Stomach (tissue), 19 donors: ENCODE measurements around the gene CHTOP. TPM values are rescaled to one million over a fixed set of nuclear protein-coding genes. Genes with fewer than 3 reads are reported as not detected.
A peak's percentile ranks its signal among the peaks of the same experiment; 100 is the strongest.

ENCODE experiments used
- DNase-seq, 2 donors: peaks; one replicate each; pipeline versions ENCODE4 v3.0.0 to v3.0.0-alpha.2; 2013 to 2019
- H3K27ac ChIP-seq, 5 donors: fragments of 200-600 bp in 4 of 5; sonication (generic) in 4 of 5; one replicate each; pipeline ENCODE4 v1.5.1; 2013 to 2019; ENCODE audit warnings: mild to moderate bottlenecking in 1 of 5, moderate library complexity in 1 of 5
- H3K27me3 ChIP-seq, 3 donors: fragments of 200-600 bp; sonication (generic); one replicate each; pipeline ENCODE4 v1.5.1; 2017 to 2019; ENCODE audit warnings: mixed run types in 1 of 3
- H3K36me3 ChIP-seq, 4 donors: fragments of 200-600 bp; sonication (generic); 1 replicate in 3 of 4; 2 replicates in 1 of 4; pipeline ENCODE4 v1.5.1; 2016 to 2019
- H3K4me1 ChIP-seq, 4 donors: fragments of 200-600 bp; sonication (generic); one replicate each; pipeline ENCODE4 v1.5.1; 2016 to 2019
- H3K4me3 ChIP-seq, 4 donors: fragments of 200-600 bp; sonication (generic) in 3 of 4; one replicate each; pipeline ENCODE4 v1.5.1; 2016 to 2019; ENCODE audit warnings: mild to moderate bottlenecking in 1 of 4
- H3K9me3 ChIP-seq, 4 donors: fragments of 200-600 bp; sonication (generic); one replicate each; pipeline ENCODE4 v1.5.1; 2016 to 2019
- EP300 ChIP-seq: sonication (generic); formaldehyde crosslinking; IDR thresholded peaks from one replicate; pipeline ENCODE4 v1.6.1; 2017; ENCODE audit warnings: antibody characterized with exemption
- POLR2A ChIP-seq, 4 donors: fragments of 450-650 bp; IDR thresholded peaks; one replicate each; pipeline ENCODE4 v1.6.1; 2016; ENCODE audit warnings: antibody characterized with exemption in 4 of 4, control low read depth in 2 of 4, mild to moderate bottlenecking in 1 of 4, moderate library complexity in 1 of 4
- POLR2AphosphoS5 ChIP-seq, 3 donors: sonication (generic); formaldehyde crosslinking; IDR thresholded peaks; one replicate each; pipeline ENCODE4 v1.6.1; 2016; ENCODE audit warnings: antibody characterized with exemption in 3 of 3
- WGBS, 5 donors: extraction: QIAGEN DNeasy Blood & Tissue Kit in 3 of 5; methylation state at CpG; one replicate each; pipeline versions ENCODE4 v1.1.5 to v1.1.7; 2013 to 2018; 5-methylcytosine and 5-hydroxymethylcytosine counted together
- intact Hi-C: fragments of 100-400 bp; cut with DNase I; formaldehyde crosslinking; loops from one replicate; pipeline ENCODE4 v1.15.1; 2023; ENCODE audit warnings: low total_unique reads
- long read RNA-seq, 10 donors: transcript quantifications; one replicate each; lab custom pipeline, GENCODE V29; 2026
- polyA plus RNA-seq, 3 donors: library from polyadenylated mRNA; stranded (reverse); fragments of 200-250 nt; gene quantifications; one replicate each; pipeline ENCODE4 v1.2.3, GENCODE V29; 2013
- total RNA-seq, 5 donors: library from RNA; depleted of rRNA; stranded (reverse); fragments of >200 nt; gene quantifications; one replicate each; pipeline versions ENCODE4 v1.1.0 to v1.2.3, GENCODE V29; 2014 to 2016
- TF ChIP-seq, protein P1 (sequence below), 7 experiments: fragments of 450-650 bp in 4 of 7; fragments of 200-600 bp in 3 of 7; sonication (generic) in 3 of 7; IDR thresholded peaks; one replicate each; pipeline ENCODE4 v1.5.1; 2016 to 2019; ENCODE audit warnings: antibody characterized with exemption in 7 of 7, control low read depth in 2 of 7, mild to moderate bottlenecking in 1 of 7
- donor health status: healthy with polysubstance abuse.
- donor health status: Bipolar disorder and iron deficiency.
- donor health status: healthy.

The CHTOP gene, protein sequence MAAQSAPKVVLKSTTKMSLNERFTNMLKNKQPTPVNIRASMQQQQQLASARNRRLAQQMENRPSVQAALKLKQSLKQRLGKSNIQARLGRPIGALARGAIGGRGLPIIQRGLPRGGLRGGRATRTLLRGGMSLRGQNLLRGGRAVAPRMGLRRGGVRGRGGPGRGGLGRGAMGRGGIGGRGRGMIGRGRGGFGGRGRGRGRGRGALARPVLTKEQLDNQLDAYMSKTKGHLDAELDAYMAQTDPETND
- total RNA-seq, result 100 to 1,000 TPM in 1 of 5 donors, 10 to 100 TPM in 4; 21.7 to 111 (median 74.3) TPM
- 10 to 100 TPM; 41.3 to 53.2 (median 46.0) TPM for polyA plus RNA-seq
- long read RNA-seq, donor 1, transcript CHTOP-203 (6 exons, 2,165 nt), result major isoform, 5 of 10 reads
- long read RNA-seq, donor 1, partial matches to known transcripts, result 0 of 10 reads
- long read RNA-seq, donor 1, other reads (novel, unspliced or antisense), result 0 of 10 reads
- long read RNA-seq, donor 2, transcript CHTOP-203 (6 exons, 2,165 nt), result major isoform, 6 of 11 reads
- long read RNA-seq, donor 2, partial matches to known transcripts, result 0 of 11 reads
- long read RNA-seq, donor 2, other reads (novel, unspliced or antisense), result 0 of 11 reads
- long read RNA-seq, donor 3, transcript CHTOP-203 (6 exons, 2,165 nt), result major isoform, 5 of 10 reads
- long read RNA-seq, donor 3, transcript CHTOP-204 (6 exons, 2,096 nt), result major isoform, 5 of 10 reads
- long read RNA-seq, donor 3, partial matches to known transcripts, result 0 of 10 reads
- long read RNA-seq, donor 3, other reads (novel, unspliced or antisense), result 0 of 10 reads
- long read RNA-seq, donor 4, result 0 reads
- long read RNA-seq, donor 5, transcript CHTOP-204 (6 exons, 2,096 nt), result minor isoform, 6 of 28 reads
- long read RNA-seq, donor 5, transcript CHTOP-203 (6 exons, 2,165 nt), result major isoform, 7 of 28 reads
- long read RNA-seq, donor 5, partial matches to known transcripts, result 12 of 28 reads
- long read RNA-seq, donor 5, other reads (novel, unspliced or antisense), result 0 of 28 reads
- long read RNA-seq, donor 6, result 0 reads
- long read RNA-seq, donor 7, transcript CHTOP-204 (6 exons, 2,096 nt), result minor isoform, 7 of 58 reads
- long read RNA-seq, donor 7, transcript CHTOP-203 (6 exons, 2,165 nt), result major isoform, 13 of 58 reads
- long read RNA-seq, donor 7, partial matches to known transcripts, result 35 of 58 reads
- long read RNA-seq, donor 7, other reads (novel, unspliced or antisense), result 0 of 58 reads
- long read RNA-seq, donor 8, transcript CHTOP-204 (6 exons, 2,096 nt), result major isoform, 5 of 21 reads
- long read RNA-seq, donor 8, transcript CHTOP-203 (6 exons, 2,165 nt), result major isoform, 5 of 21 reads
- long read RNA-seq, donor 8, partial matches to known transcripts, result 11 of 21 reads
- long read RNA-seq, donor 8, other reads (novel, unspliced or antisense), result 0 of 21 reads
- long read RNA-seq, donor 9, transcript CHTOP-203 (6 exons, 2,165 nt), result major isoform, 6 of 31 reads
- long read RNA-seq, donor 9, partial matches to known transcripts, result 19 of 31 reads
- long read RNA-seq, donor 9, other reads (novel, unspliced or antisense), result 0 of 31 reads
- long read RNA-seq, donor 10, transcript CHTOP-203 (6 exons, 2,165 nt), result major isoform, 7 of 19 reads
- long read RNA-seq, donor 10, partial matches to known transcripts, result 10 of 19 reads
- long read RNA-seq, donor 10, other reads (novel, unspliced or antisense), result 0 of 19 reads

DNA sequence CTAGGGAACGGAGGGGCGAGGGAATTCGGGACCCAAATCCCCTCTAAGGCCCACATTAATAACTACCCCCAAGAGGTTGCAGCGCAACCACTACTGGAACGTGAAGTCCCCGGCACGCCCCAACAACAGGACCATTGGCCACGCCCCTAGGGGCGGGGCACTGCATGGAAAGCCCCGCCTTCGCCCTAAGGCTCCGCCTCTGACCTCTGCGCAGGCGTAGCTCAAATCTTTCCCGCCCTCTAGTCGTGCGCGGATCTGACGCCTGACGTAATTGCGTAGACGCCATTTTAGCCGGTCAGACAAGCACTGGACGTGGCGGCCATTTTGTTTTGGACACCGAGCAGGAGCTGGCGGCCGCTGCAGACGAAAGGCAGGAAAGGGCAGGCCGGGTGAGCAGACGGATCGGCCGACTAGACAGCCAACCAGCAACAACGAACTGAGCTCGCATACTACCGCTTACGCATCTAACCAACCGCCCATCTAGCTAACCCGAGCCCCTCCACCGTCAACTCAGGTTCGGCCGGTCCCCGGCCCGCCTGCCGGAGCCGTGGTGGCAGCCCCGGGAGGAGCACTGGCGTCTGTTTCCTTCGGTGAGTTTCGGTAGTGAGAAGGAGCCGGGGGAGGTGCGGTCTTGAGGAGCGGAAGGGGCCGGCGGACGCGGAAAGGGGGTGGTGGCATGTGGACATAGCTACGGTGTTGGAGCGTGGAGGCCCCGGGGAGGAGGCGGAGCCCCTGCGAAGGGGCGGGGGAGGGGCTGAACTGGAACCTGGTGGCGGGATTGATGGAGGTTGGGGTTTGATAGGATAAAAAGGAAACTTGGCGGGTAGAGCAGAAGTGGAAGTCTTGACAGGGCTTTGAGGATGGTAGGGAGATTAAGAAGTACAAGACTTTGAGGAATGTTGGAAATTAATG, at the start of gene CHTOP:
Gene CHTOP (plus strand): TSS at position 313 of the 912 bp plus-strand sequence. CDS start 2,523 bp downstream, outside the sequence.
- 0 to 3% (median 2%) methylated on average over 25 to 65 of the region's 65 CpGs for WGBS, 5 donors
- Histone ChIP-seq H3K36me3 (peaks cover 26 to 35% (median 34%) of the 10 kb centered on the region in 4 donors), H3K9me3 (no peaks in the 10 kb centered on the region), H3K4me1 (peaks cover 40 to 63% (median 48%) of the 10 kb centered on the region in 4 donors), H3K27ac (peak within 1 kb of the TSS; percentile 98 to 100 (median 99)), H3K4me3 (peak within 1 kb of the TSS; percentile 63 to 92 (median 76)), H3K27me3 (no peaks in the 10 kb centered on the region)
- intact Hi-C loops, result no loop called here
- DNase-seq, result peak; percentile 99
- TF ChIP-seq EP300, result peak; percentile 52
- TF ChIP-seq, protein P1, sequence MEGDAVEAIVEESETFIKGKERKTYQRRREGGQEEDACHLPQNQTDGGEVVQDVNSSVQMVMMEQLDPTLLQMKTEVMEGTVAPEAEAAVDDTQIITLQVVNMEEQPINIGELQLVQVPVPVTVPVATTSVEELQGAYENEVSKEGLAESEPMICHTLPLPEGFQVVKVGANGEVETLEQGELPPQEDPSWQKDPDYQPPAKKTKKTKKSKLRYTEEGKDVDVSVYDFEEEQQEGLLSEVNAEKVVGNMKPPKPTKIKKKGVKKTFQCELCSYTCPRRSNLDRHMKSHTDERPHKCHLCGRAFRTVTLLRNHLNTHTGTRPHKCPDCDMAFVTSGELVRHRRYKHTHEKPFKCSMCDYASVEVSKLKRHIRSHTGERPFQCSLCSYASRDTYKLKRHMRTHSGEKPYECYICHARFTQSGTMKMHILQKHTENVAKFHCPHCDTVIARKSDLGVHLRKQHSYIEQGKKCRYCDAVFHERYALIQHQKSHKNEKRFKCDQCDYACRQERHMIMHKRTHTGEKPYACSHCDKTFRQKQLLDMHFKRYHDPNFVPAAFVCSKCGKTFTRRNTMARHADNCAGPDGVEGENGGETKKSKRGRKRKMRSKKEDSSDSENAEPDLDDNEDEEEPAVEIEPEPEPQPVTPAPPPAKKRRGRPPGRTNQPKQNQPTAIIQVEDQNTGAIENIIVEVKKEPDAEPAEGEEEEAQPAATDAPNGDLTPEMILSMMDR (IDR thresholded peaks at IDR 0.05), result peak in 1 of 7 experiments; percentile 2
- peak in 2 of 4 donors; percentile 11 to 40 for TF ChIP-seq POLR2A (IDR thresholded peaks at IDR 0.05)
- TF ChIP-seq POLR2AphosphoS5 (IDR thresholded peaks at IDR 0.05), result peak; percentile 85 to 96 (median 89)

DNA sequence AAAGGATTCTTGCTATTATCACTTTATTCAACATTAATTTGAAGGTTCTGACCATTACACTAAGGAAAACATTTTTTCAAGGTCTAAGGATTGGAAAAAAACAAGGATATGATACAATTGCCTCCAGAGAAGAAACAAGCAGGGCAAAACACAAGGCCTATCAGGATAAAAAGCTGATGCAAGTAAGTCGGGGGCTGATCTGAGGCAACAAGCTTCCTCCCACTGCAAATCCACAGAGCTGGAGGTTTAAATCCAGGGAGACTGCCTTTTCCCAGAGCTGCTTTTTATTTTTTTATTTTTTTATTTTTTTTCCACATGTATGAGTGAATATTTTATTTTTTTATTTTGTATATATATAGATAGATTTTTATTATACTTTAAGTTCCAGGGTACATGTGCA, 48.9 kb upstream of the CHTOP start:
- intact Hi-C loops, result no loop called here
- 84 to 97% (median 96%) methylated on average over 1 of the region's 1 CpG for WGBS, 5 donors
- Histone ChIP-seq H3K27me3 (no peaks in the 10 kb centered on the region), H3K36me3 (no peaks in the 10 kb centered on the region), H3K4me3 (no peak overlapping the region), H3K27ac (no peak overlapping the region), H3K4me1 (no peaks in the 10 kb centered on the region), H3K9me3 (no peaks in the 10 kb centered on the region)
- no peak for TF ChIP-seq POLR2AphosphoS5 (IDR thresholded peaks at IDR 0.05)
- TF ChIP-seq, protein P1 (IDR thresholded peaks at IDR 0.05), result no peak
- no peak for TF ChIP-seq POLR2A (IDR thresholded peaks at IDR 0.05)
- TF ChIP-seq EP300, result no peak
- DNase-seq, result no peak

DNA sequence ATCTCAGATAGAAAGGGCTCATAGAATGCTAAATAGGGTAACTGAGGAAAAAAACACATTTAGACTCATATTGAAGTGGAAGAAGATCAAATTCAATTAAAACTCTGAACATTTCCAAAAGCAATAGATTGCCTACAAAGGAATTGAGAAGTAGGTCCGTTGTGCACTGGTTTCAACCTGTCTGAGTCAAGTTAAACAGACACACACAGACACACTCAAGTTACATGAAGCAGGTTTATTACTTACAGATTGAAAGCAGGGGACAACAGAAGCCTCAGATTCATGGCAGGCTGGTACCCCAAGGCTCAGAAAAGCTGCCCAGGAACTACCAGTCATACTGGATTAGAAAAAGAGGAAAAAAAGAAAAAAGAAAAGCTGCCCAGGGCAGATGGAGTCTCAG, 47.5 kb upstream of the CHTOP start:
- Histone ChIP-seq H3K9me3 (no peaks in the 10 kb centered on the region), H3K4me1 (no peaks in the 10 kb centered on the region), H3K27me3 (no peaks in the 10 kb centered on the region), H3K4me3 (no peak overlapping the region), H3K27ac (no peak overlapping the region), H3K36me3 (no peaks in the 10 kb centered on the region)
- TF ChIP-seq, protein P1 (IDR thresholded peaks at IDR 0.05), result no peak
- TF ChIP-seq EP300 (no peak), POLR2A (IDR thresholded peaks at IDR 0.05) (no peak), POLR2AphosphoS5 (IDR thresholded peaks at IDR 0.05) (no peak)
- 29 to 58% (median 45%) methylated on average over 1 of the region's 1 CpG for WGBS, 5 donors
- intact Hi-C loops, result no loop called here
- no peak for DNase-seq
